GM19467 (cell line): ENCODE data around the gene SMG1.
"Not testable (repeated sequence)": the region's sequence is repeated elsewhere in the genome, so short reads cannot be mapped to it uniquely, and the experiment has no call there.

Experiments
- ATAC-seq: cut with Tn5 transposase; IDR thresholded peaks from one replicate; pipeline ENCODE4 v1.9.1; 2021; ENCODE audit warnings: mild to moderate bottlenecking, moderate library complexity; ENCODE audit not compliant: unreplicated experiment

The SMG1 gene

DNA sequence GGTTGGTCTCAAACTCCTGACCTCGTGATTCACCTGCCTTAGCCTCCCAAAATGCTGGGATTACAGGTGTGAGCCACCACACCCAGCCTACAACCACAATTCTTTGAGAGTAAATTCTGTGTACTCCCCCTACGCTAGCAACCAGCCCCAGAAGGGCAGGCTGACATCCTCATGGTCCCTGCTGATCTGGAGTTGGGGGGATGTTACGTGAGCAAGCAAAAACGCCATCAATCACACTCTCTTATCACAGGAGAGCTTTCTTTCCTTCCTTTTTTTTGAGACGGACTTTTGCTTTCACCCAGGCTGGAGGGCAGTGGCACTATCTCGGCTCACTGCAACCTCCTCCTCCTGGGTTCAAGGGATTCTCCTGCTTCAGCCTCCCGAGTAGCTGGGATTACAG lies 154.0 kb downstream of the SMG1 start:
- not testable (repeated sequence) for ATAC-seq

DNA sequence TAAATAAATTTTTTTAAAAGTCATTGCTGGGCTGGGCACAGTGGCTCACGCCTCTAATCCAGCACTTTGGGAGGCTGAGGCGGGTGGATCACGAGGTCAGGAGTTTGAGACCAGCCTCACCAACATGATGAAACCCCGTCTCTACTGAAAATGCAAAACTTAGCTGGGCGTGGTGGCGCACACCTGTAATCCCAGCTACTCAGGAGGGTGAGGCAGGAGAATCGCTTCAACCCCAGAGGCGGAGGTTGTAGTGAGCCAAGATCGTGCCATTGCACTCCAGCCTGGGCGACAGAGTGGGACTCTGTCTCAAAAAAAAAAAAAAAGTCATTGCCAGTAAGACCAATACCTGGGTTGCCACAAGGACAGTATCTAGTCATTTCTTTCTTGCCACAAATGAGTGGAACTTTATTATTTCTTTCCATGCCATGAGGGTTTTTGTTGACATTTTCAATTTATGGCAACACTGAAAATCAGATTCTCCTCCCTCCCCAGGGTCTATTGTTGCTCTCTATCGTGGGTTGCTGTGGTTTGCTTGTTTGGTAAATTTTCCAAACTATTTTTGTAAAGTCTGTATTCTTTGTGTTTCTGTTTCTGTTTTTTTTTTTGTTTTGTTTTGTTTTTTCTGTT lies 155.8 kb downstream of the SMG1 start:
- ATAC-seq = not testable (repeated sequence)

DNA sequence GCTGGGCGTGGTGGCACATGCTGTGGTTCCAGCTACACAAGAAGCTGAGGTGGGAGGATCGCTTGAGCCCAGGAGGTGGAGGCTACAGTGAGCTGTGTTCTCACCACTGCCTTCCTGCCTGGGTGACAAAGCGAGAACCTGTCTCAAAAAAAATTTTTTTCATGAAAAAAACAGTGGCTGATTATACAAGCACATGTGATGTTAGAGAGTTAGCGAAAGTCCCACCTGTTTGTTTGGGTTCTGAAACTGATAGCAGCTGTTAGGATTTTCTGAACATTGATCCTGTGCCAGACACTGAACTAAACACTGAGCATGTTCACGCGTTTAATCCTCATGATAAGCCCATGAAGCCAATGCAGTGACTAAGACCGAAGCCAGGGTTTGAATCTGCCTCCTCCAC lies 159.0 kb downstream of the SMG1 start:
- ATAC-seq = peak; percentile 53

DNA sequence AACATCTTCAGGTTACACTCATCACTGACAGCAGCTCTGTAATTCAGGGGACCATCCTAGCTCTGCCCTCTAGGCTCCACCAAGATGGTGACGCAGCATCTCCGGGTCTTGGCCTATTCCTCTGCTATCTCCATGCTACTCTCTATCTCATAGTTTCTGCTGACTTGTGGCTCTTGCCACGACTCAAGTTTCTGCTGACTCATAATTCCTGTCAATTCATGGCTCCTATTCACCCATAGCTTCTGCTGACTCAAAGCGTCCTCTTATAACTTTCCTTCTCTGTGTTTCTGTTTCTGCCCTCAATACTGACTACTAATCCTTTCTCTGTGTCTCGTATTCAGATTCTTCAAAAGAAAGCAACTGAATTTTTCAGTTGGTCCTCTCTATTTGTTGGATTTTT lies 163.5 kb downstream of the SMG1 start:
- not testable (repeated sequence) for ATAC-seq

DNA sequence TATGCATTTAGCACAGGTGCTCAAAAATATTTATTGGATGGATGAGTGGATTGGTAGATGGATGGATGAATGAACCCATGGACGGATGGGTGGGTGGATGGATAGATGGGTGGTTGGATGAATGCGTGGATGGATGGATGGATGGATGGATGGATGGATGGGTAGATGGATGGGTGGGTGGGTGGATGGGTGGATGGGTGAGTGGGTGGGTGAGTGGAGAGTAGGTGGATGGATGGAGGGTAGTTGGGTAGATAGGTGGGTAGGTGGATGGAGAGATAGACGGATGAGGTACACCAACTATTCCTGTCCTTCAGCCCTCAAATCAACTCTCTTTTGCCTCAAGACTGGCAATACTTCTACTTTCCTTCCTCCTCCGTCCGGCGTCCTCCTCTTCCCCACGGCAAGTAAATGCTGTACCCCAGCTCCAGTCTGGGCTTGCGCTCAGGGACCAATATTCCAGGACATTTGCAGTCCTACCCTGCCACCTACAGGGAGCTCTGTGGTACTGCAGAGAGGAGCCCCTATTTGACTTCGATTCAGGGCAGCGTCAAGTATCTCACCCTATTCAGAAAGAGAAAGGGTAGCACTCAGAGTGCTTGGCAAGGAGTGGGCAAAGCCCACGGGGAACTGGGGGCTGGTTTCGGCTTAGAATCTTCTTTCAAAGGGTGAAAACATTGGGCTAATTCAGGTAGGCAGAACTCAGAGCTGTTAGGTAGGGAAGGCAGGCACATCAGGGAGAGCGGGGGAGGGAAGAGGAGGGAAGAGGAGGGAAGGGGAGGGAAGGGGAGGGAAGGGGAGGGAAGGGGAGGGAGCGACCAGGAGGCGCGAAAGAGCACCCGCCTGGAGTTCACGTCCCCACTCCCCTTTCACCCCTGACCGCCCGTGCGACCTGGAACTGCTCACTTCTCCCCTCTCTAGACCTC lies 166.3 kb downstream of the SMG1 start:
- ATAC-seq = peak; percentile 49

DNA sequence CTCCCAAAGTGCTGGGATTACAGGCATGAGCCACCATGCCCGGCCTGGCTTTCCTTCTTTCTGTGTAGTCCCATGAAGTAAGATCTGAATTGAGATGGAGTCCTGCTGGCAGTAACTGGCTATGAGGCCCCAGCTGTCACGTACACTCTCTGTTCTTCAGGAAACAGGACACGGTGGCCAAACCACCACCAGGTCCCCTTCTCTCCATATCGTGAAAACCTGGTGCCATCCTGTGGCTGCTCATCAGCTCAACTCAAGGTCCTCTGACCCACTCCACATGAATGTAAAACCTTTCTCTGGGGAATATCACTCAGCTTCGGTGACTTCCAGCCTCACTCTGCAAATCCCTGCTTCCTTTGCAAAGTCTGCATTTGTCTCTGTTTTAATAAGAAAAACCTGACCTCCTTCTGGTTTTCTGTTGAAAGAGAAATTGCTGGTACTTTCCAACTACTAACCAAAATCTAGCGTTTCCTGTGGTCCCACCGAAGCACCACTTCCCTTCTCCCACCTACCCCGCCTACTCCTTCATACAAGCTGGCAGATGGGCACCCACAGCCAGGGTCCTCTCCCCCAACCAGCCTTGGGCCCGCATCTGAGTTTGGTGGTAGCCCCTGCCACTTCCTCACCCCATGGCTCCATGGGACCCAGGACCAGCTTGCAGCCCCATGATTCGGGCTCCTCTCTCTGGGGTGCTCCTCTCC lies 168.1 kb downstream of the SMG1 start:
- ATAC-seq = not testable (repeated sequence)

DNA sequence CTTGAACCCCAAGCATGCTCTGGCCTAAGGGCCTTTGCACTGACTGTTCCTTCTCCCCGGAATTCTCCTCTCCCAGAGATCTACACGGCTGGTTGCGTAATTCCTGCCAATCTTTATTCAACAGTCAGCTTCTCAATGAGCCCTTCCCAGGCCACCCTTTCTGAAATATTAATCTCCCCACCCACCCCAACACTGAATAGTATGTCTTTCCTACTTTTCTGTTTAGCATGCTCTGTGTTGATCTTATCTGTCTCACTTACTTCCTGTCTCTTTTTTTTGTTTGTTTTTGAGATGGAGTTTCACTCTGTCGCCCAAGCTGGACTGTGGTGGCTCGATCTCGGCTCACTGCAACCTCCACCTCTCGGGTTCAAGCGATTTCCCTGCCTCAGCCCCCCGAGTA lies 169.6 kb downstream of the SMG1 start:
- not testable (repeated sequence) for ATAC-seq
